ENCODE measurements around the gene RPA1.

The RPA1 gene

DNA sequence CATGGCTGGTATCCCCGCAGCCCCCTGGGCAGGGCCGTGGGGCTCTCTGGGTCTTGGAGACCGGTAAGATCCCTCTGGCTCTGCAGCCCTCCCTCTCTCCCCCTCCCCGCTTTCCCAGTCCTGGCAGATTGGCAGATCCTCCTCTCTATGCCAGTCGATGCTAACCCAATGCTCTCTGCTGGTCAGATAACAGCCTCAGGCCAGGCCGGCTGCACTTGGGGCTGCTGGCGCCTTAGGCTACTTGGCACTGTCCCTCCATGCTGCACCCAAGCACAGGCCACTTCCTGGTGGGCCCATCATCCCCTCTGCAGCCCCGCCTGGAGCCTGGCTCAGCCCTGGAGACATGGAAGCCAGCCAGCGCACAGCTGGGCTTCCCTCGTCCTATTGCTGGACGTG lies 113.6 kb downstream of the RPA1 start:
- no peak for DNase-seq

GRCh38 chr17:1945621-1946020 lies 115.8 kb downstream of the RPA1 start:
- DNase-seq, result no peak

GRCh38 chr17:1946021-1946932 lies 116.5 kb downstream of the RPA1 start:
- no peak for DNase-seq

DNA sequence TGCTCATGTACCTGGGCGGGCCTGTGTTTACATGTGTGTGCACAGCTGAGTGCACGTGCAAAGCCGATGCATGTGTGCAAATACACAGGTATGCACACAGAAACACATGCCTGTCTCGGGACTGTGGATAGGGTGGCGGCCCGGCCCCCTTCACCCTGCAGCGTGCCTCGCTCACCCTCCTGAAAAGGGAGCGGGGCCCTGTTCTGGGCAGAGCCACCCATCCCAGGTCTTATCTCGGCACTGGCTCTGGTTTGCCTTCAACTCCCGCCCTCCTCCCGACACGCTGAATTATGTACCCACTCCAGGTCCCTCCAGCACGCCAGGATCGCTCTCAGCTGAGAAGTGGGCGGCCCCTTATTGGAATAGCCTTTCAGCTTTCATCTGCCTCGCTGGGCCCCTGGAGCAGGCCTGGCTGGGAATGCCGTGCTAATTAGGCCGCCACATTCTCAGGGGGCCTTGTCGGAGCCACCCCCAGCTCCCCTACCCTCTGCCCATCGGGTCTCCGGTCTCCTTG lies 117.5 kb downstream of the RPA1 start:
- DNase-seq, result no peak

DNA sequence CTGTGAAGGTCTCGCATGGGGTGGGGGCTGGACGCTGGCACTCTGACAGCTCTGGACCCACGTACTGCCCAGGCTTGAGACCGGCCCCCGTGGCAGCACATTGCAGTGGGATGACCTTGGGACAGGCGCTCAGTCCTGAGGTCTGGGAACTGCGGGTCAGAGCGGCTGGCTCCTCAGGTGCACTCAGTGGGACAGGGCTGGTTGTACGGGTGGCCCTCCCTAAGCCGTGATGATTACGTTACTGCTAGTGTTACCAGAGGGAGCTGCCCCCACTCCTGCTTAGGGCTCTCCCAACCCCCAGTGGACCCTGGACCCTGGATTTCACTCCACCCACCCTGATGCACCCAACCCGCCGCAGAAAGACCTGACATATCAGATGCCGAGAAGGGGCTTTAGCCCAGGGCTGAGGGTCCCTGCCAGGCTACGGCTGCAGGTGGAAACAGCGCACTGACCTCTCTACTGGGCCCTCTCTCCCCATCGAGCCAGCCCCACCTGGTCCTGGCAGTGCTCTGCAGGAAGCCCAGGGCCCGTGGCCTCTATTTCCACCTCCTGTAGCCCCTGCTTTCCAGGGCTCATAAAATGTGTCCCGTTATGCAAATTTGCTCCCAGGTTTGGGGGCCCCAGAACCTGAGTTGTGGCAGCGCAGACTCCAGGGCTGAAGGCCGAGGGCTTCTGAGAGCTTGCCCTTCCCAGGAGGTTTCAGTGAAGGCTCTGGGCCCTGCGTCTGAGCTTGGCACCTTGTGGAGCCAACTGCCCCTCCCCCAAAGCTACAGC lies 118.1 kb downstream of the RPA1 start:
- DNase-seq, result no peak

GRCh38 chr17:1948517-1948825 lies 118.7 kb downstream of the RPA1 start:
- no peak for DNase-seq

Measured in NCI-H2029 (cell line).